Islet of Langerhans (tissue), 1 donor: ENCODE results near the gene RYR2.
"Not testable (repeated sequence)": the region's sequence is repeated elsewhere in the genome, so short reads cannot be mapped to it uniquely, and the experiment has no call there.

Experiments
- FAIRE-seq: peaks from one replicate; lab custom pipeline; 2011; peaks lifted over from hg19 to GRCh38; lab: Jason Lieb, UNC

RYR2 gene

GRCh38 chr1:237267743-237268142 lies 225.8 kb downstream of the RYR2 start:
- FAIRE-seq = no peak

- no peak for FAIRE-seq
Measured at GRCh38 chr1:237269938-237270337, 228.0 kb downstream of the RYR2 start.

- no peak for FAIRE-seq
Measured at GRCh38 chr1:237270353-237270752, 228.4 kb downstream of the RYR2 start.

GRCh38 chr1:237277994-237278393 lies 236.0 kb downstream of the RYR2 start:
- not testable (repeated sequence) for FAIRE-seq

GRCh38 chr1:237279629-237280028 lies 237.6 kb downstream of the RYR2 start:
- no peak for FAIRE-seq

GRCh38 chr1:237281481-237281880 lies 239.5 kb downstream of the RYR2 start:
- no peak for FAIRE-seq

GRCh38 chr1:237282208-237282783 lies 240.3 kb downstream of the RYR2 start:
- FAIRE-seq = no peak

GRCh38 chr1:237287876-237288521 lies 246.0 kb downstream of the RYR2 start:
- no peak for FAIRE-seq

- FAIRE-seq = no peak
Measured at GRCh38 chr1:237293804-237294203, 251.8 kb downstream of the RYR2 start.

GRCh38 chr1:237296861-237297260 lies 254.9 kb downstream of the RYR2 start:
- no peak for FAIRE-seq

- no peak for FAIRE-seq
Measured at GRCh38 chr1:237300642-237301041, 258.7 kb downstream of the RYR2 start.

GRCh38 chr1:237303929-237304328 lies 261.9 kb downstream of the RYR2 start:
- FAIRE-seq = no peak

- no peak for FAIRE-seq
Measured at GRCh38 chr1:237306726-237307125, 264.7 kb downstream of the RYR2 start.

GRCh38 chr1:237309595-237310118 lies 267.7 kb downstream of the RYR2 start:
- FAIRE-seq = no peak

- peak; percentile 97 for FAIRE-seq
Measured at GRCh38 chr1:237316352-237316751, 274.4 kb downstream of the RYR2 start.

- FAIRE-seq = no peak
Measured at GRCh38 chr1:237318748-237319147, 276.8 kb downstream of the RYR2 start.

- no peak for FAIRE-seq
Measured at GRCh38 chr1:237320890-237321289, 278.9 kb downstream of the RYR2 start.

- peak; percentile 79 for FAIRE-seq
Measured at GRCh38 chr1:237324226-237324625, 282.2 kb downstream of the RYR2 start.

GRCh38 chr1:237327061-237327460 lies 285.1 kb downstream of the RYR2 start:
- FAIRE-seq = no peak

GRCh38 chr1:237340892-237341291 lies 298.9 kb downstream of the RYR2 start:
- no peak for FAIRE-seq

- no peak for FAIRE-seq
Measured at GRCh38 chr1:237341391-237341790, 299.4 kb downstream of the RYR2 start.

GRCh38 chr1:237342730-237343129 lies 300.7 kb downstream of the RYR2 start:
- no peak for FAIRE-seq

- no peak for FAIRE-seq
Measured at GRCh38 chr1:237352747-237353146, 310.8 kb downstream of the RYR2 start.

GRCh38 chr1:237353918-237354317 lies 311.9 kb downstream of the RYR2 start:
- no peak for FAIRE-seq
